Measurements from ENCODE around the gene SULT2B1. TPM values are rescaled to one million over a fixed set of nuclear protein-coding genes. Genes with fewer than 3 reads are reported as not detected.
A peak's percentile ranks its signal among the peaks of the same experiment; 100 is the strongest.
"Not testable (repeated sequence)": the region's sequence is repeated elsewhere in the genome, so short reads cannot be mapped to it uniquely, and the experiment has no call there.

The SULT2B1 gene
- total and polyA plus RNA-seq, 2 of the 4 experiments (the other 2 are of a cell fraction) = 0.09 TPM; not detected in 1

DNA sequence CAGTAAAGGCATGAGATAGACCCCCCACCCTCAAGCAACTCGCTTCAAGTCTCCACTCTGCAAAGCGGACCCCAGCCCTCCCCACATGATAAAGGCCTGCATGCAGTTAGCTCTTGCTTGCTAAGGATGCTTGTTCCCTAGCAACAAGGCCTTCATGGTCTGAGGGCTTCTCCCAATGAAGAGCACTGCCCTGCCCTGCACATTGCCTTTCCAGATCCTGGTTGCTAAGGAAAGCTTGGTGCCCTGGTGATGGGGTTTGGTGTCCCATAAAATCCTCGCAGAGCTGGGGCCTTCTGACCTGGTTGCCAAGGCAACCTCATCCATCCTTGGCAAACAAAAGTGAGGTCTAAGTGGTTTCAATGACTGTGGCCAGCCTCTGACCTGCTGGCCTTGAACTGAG lies 79.3 kb downstream of the SULT2B1 start:
- no peak overlapping the region for H3K56ac ChIP-seq (ENCODE audit: extremely low read depth, insufficient read depth, low read length)
- H4K8ac ChIP-seq (ENCODE audit: low read depth in 2 of 2, low read length in 2 of 2) = peak overlapping the region in 1 of 2 experiments; percentile 59; a peak in 1 of 4 replicates
- no peak overlapping the region for H3K4me2 ChIP-seq (ENCODE audit: low read depth, low read length)
- H3K23ac ChIP-seq (ENCODE audit: low read depth, low read length) = no peak overlapping the region
- BruUV-seq (replicated peaks) = no TSS peak
- WGBS, 2 experiments (ENCODE audit: extremely low coverage in 2 of 2, insufficient read length in 1 of 2) = 60% methylated on average over 1 of the region's 3 CpGs; no CpG with 5 or more reads in 1 of the 2 experiments
- peaks cover 2% of the 10 kb centered on the region; the same call in 1 of the 2 replicates for H3K36me3 ChIP-seq (ENCODE audit: control insufficient read depth, insufficient read depth, low read length)
- no peak overlapping the region for H2BK20ac ChIP-seq (ENCODE audit: low read depth, low read length)
- H3K18ac ChIP-seq (ENCODE audit: low read depth, low read length) = no peak overlapping the region
- H2AK9ac ChIP-seq (replicated peaks; ENCODE audit: low read depth, low read length, poor library complexity) = peak overlapping the region; percentile 79
- H2AFZ ChIP-seq (replicated peaks; ENCODE audit: low read length, poor library complexity) = peak overlapping the region; percentile 46
- H2BK5ac ChIP-seq (ENCODE audit: low read depth, low read length, poor library complexity, severe bottlenecking) = no peak overlapping the region
- H3K27ac ChIP-seq (ENCODE audit: insufficient read depth, low read length) = no peak overlapping the region
- no peak overlapping the region for H4K5ac ChIP-seq (ENCODE audit: low read depth, low read length)
- H2BK15ac ChIP-seq (ENCODE audit: low read depth, low read length) = no peak overlapping the region
- no peaks in the 10 kb centered on the region for H4K20me1 ChIP-seq (ENCODE audit: insufficient read depth, low read length)
- no peak overlapping the region for H4K91ac ChIP-seq (ENCODE audit: insufficient read depth, low read depth, low read length)
- peaks cover 23% of the 10 kb centered on the region for H3K9me1 ChIP-seq (ENCODE audit: insufficient read depth, low read length)
- DNase-seq (no peak), ATAC-seq (ENCODE audit: low read depth) (no peak)
- no peak overlapping the region for H3K4me3 ChIP-seq (ENCODE audit: insufficient read depth, low read depth, low read length)
- H3K79me1 ChIP-seq (ENCODE audit: low read depth in 1 of 2, low read length in 2 of 2) = peaks cover 0 to 14% of the 10 kb centered on the region in 2 experiments; a peak in 3 of 4 replicates
- no peak overlapping the region for H3K4ac ChIP-seq (ENCODE audit: low read depth, low read length)
- ChIA-PET POLR2A (ENCODE audit: unreplicated experiment) (interaction anchor here (0.6 kb wide), 1 partner anchor 213 kb away, joined by 30 read pairs; no protein-coding TSS in a partner anchor), CTCF (no interaction called here)
- no peaks in the 10 kb centered on the region for H3K27me3 ChIP-seq (ENCODE audit: control insufficient read depth, insufficient read depth, low read length)
- no peak overlapping the region for H3K9ac ChIP-seq (ENCODE audit: low read depth, low read length)
- no peak overlapping the region for H2BK120ac ChIP-seq (ENCODE audit: low read depth, low read length)
- peak overlapping the region; percentile 51; the same call in 1 of the 2 replicates for H2AK5ac ChIP-seq (ENCODE audit: low read depth, low read length)
- peaks cover 39% of the 10 kb centered on the region for H3K4me1 ChIP-seq (ENCODE audit: control insufficient read depth, insufficient read depth, low read length)
- no peaks in the 10 kb centered on the region for H3K9me3 ChIP-seq (ENCODE audit: control insufficient read depth, insufficient read depth, low read length)
- in situ Hi-C loops (cut with MboI; ENCODE audit: low sequenced_read_pairs) (no loop called here), intact Hi-C loops (cut with micrococcal nuclease) (no loop called here), dilution Hi-C loops (cut with HindIII; ENCODE audit: low sequenced_read_pairs, unreplicated experiment) (no loop called here)
- no peak for TF ChIP-seq MAZ (IDR thresholded peaks at IDR 0.05; ENCODE audit: borderline replicate concordance, low read depth, low read length)
- TF ChIP-seq RFX5 (IDR thresholded peaks at IDR 0.05; ENCODE audit: low read depth, low read length) = no peak
- TF ChIP-seq RAD21 (IDR thresholded peaks at IDR 0.05; ENCODE audit: low read length) = no peak
- no peak for TF ChIP-seq CEBPB (IDR thresholded peaks at IDR 0.05; ENCODE audit: low read depth, low read length)
- TF ChIP-seq RCOR1 (IDR thresholded peaks at IDR 0.05; ENCODE audit: insufficient replicate concordance, low read length) = no peak
- TF ChIP-seq SMC3 (IDR thresholded peaks at IDR 0.05; ENCODE audit: low read depth, low read length) = no peak
- no peak overlapping the region for H3K14ac ChIP-seq (replicated peaks; ENCODE audit: low read depth, low read length)

DNA sequence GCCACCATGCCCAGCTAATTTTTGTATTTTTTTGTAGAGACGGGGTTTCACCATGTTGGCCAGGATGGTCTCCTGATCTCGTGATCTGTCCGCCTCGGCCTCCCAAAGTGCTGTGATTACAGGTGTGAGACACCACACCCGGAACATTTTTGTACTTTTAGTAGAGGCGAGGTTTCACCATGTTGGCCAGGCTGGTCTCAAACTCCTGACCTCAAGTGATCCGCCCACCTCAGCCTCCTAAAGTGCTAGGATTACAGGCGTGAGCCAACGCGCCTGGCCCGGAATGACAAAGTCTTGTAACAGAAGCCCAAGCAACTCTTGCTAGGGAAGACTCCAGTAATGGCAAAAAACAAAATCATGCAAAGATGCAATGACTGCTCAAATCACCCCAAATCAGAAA lies 80.3 kb downstream of the SULT2B1 start:
- H2BK120ac ChIP-seq (ENCODE audit: low read depth, low read length) = peak overlapping the region; percentile 19
- H2AK9ac ChIP-seq (replicated peaks; ENCODE audit: low read depth, low read length, poor library complexity); H3K56ac ChIP-seq (ENCODE audit: extremely low read depth, insufficient read depth, low read length); ATAC-seq (ENCODE audit: low read depth); H3K23ac ChIP-seq (ENCODE audit: low read depth, low read length); H3K27me3 ChIP-seq (ENCODE audit: control insufficient read depth, insufficient read depth, low read length); H3K4ac ChIP-seq (ENCODE audit: low read depth, low read length); H2BK20ac ChIP-seq (ENCODE audit: low read depth, low read length); DNase-seq; H4K20me1 ChIP-seq (ENCODE audit: insufficient read depth, low read length); POLR2A ChIA-PET (ENCODE audit: unreplicated experiment); H2BK15ac ChIP-seq (ENCODE audit: low read depth, low read length); H3K4me2 ChIP-seq (ENCODE audit: low read depth, low read length); H4K5ac ChIP-seq (ENCODE audit: low read depth, low read length); H3K36me3 ChIP-seq (ENCODE audit: control insufficient read depth, insufficient read depth, low read length); H2AFZ ChIP-seq (replicated peaks; ENCODE audit: low read length, poor library complexity); H3K9ac ChIP-seq (ENCODE audit: low read depth, low read length); H3K18ac ChIP-seq (ENCODE audit: low read depth, low read length); H3K9me3 ChIP-seq (ENCODE audit: control insufficient read depth, insufficient read depth, low read length); H4K8ac ChIP-seq (ENCODE audit: low read depth in 2 of 2, low read length in 2 of 2); H3K27ac ChIP-seq (ENCODE audit: insufficient read depth, low read length); in situ Hi-C loops (cut with MboI; ENCODE audit: low sequenced_read_pairs); H4K91ac ChIP-seq (ENCODE audit: insufficient read depth, low read depth, low read length); dilution Hi-C loops (cut with HindIII; ENCODE audit: low sequenced_read_pairs, unreplicated experiment); intact Hi-C loops (cut with micrococcal nuclease); H3K4me3 ChIP-seq (ENCODE audit: insufficient read depth, low read depth, low read length); BruUV-seq (replicated peaks): not testable (repeated sequence)
- H3K79me1 ChIP-seq (ENCODE audit: low read depth in 1 of 2, low read length in 2 of 2) = peaks cover 0 to 14% of the 10 kb centered on the region in 2 experiments; a peak in 3 of 4 replicates
- WGBS, 2 experiments (ENCODE audit: extremely low coverage in 2 of 2, insufficient read length in 1 of 2) = 91% methylated on average over 4 of the region's 11 CpGs; no CpG with 5 or more reads in 1 of the 2 experiments
- H2BK5ac ChIP-seq (ENCODE audit: low read depth, low read length, poor library complexity, severe bottlenecking) = peak overlapping the region; percentile 36
- H2AK5ac ChIP-seq (ENCODE audit: low read depth, low read length) = peak overlapping the region; percentile 56; the same call in 1 of the 2 replicates
- peaks cover 39% of the 10 kb centered on the region for H3K4me1 ChIP-seq (ENCODE audit: control insufficient read depth, insufficient read depth, low read length)
- CTCF ChIA-PET = interaction anchor here (0.6 kb wide), 1 partner anchor 212 kb away, joined by 9 read pairs; no protein-coding TSS in a partner anchor
- 0 out of 2 replicates have a peak overlapping the region, but pooled peaks have one; percentile 10 for H3K14ac ChIP-seq (replicated peaks; ENCODE audit: low read depth, low read length)
- peaks cover 23% of the 10 kb centered on the region for H3K9me1 ChIP-seq (ENCODE audit: insufficient read depth, low read length)
